Stimulated activated CD8-positive, alpha-beta memory T cell treated with anti-CD3 and anti-CD28 coated beads, Interleukin-7, amount 100 ng/mL, for 4 hours (primary cell): Measurements from ENCODE around the gene ADAM12.

Experiments
- DNase-seq, 2 donors: peaks; one replicate each; pipeline ENCODE4 v3.0.0-alpha.2; 2020; ENCODE audit warnings: low read depth in 2 of 2

Gene ADAM12

GRCh38 chr10:126235091-126235978, 152.9 kb downstream of the ADAM12 start:
- no peak for DNase-seq

- DNase-seq, result no peak
These were observed 153.6 kb downstream of the ADAM12 start for GRCh38 chr10:126234630-126235029.

- no peak for DNase-seq
These were observed 154.8 kb downstream of the ADAM12 start for GRCh38 chr10:126233182-126234148.

DNA sequence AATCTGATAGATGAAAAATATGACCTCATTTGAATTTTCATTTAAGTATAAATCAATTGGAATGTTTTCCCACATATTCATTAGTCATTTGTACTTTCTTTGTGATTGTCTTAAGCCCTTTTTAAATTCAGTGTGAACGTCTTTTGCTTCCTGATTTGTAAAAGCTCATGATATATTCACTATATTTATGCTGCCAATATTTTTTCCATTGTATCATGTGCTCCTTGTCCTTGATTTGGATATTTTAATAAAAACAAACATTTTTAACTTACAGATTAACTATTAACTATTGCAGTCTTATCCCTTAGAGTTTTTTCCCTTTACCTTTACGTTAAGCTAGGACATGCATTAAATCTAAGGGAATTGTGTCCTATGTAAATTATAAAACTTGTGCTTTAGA, 157.7 kb downstream of the ADAM12 start:
- no peak for DNase-seq

- no peak for DNase-seq
These were observed 158.6 kb downstream of the ADAM12 start for GRCh38 chr10:126229686-126230085.

DNA sequence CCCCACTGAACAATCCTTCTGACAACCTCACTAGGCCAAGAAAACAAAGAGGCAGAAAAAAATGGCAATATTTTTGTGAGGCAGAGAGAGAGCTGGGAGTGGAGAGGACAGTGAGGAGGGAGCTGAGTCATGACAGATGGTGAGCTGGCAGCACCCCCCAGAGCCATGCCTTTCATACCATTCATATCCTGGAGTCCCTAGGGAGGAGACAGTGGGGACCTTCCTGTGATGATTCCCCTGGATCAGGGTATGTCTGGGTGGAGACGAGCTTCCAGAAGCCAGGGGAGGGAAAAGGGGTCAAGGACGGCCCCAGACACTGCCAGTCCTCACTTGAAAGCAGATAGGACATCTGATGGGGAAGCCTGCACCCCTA, 160.5 kb downstream of the ADAM12 start:
- no peak for DNase-seq

DNA sequence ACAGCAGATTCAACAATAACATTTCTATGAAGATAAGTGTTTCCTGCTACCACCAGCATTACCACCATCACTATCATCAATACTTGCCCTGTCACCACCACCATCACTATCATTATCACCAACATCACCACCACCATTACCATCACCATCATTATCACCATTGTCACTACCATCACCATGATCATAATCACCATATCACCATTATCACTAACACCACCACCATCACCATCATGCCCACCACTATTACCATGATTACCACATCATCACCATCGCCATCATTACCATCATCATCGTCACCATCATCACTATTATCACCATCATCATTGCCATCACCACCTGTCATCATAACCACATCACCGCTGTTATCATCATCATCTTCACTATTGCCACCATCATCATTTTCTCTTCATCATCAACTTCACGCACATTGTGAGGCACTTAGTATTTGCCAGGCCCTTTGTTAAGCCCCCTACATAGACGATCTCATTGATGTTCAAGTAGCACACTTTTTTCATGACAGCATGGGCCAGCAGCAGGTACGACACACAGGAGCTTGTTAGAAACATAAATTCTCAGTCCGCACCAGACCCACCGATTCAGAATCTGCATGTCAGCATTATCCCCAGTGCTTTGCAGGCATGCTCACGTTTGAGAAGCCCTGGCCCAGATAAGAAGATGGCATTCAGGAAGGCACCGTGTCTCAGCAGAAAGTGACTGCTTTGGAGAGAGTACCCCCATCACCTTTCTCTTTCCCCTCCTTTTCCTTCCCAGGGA, 161.1 kb downstream of the ADAM12 start:
- DNase-seq, result no peak

- no peak for DNase-seq
These were observed 162.1 kb downstream of the ADAM12 start for GRCh38 chr10:126226205-126226604.

DNA sequence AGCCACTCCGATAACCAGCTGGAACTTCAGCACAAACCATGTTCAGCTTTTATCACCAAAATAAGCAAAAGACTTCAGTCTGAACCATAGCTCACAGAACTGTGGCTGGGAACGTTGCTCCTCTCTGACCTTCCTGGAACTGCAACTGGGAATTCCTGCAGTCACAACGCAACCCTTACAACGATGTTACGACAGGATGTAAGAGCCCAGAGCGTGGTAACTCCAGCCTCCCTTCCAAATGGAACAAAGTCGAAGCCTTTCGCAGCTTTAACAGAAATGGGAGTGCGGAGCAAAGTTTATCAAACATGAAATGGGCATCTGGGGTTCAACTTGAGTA, 162.6 kb downstream of the ADAM12 start:
- no peak for DNase-seq

DNA sequence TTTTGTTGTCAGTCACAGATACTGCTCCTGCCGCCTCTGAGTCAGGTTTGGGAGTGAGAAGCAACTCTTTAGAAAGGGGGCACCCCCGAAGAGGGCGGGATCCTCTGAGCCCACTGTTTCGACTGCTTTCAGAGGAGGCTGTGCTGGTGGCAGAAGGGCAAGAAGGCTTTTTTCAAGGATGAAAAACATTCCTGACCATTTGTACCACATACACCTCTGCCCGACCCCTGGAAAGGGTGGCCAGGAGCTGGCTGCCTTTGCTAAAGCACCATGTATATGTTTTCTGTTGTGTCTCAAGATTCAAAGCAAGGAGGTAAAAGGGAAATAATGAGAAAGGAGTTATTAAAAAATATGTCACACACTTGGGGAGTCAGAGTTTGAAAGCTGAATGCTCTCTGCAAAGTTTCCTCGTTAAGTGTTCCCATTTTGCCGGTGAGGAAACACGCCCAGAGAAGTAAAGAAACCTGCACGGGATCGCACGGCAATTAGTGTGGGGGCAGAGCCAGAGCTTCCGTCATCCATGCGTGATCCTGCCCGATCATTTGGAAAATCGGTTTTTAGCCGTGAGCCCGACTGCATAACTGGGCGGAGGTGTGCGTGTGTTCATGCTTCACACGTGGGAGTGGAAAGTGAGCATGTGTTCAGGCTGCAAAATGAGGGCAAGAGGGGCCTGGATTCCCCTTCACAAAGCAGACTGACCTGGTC, 163.2 kb downstream of the ADAM12 start:
- DNase-seq, result no peak

DNA sequence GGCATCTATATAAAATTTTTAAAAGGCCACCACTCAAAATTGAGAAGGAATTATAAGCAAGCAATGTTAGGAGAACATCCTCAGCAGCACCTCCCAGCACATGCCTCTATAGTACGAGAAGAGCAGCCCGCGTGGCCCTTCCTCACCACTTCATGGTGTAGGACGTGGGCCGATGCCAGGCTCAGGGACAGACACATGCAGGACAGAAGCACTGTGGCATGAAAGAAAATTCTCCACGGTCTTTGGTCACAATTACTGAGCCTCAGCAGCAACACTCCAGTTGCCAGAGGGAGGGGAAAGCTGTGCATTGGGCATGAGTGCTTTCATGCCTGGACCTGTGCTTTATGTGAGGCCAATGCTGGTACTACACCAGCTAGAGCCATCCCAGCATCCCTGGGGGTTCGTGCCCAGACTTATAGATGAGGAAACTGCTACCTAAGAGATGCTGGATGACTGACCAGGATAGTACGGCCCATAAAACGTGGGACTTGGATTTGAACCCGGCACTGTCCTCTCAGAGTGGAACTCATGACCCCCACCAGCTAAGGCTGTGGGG, 164.7 kb downstream of the ADAM12 start:
- no peak for DNase-seq

- no peak for DNase-seq
These were observed 165.4 kb downstream of the ADAM12 start for GRCh38 chr10:126222736-126223511.

GRCh38 chr10:126221874-126222273, 166.4 kb downstream of the ADAM12 start:
- no peak for DNase-seq

GRCh38 chr10:126218778-126219649, 169.3 kb downstream of the ADAM12 start:
- DNase-seq, result no peak

DNA sequence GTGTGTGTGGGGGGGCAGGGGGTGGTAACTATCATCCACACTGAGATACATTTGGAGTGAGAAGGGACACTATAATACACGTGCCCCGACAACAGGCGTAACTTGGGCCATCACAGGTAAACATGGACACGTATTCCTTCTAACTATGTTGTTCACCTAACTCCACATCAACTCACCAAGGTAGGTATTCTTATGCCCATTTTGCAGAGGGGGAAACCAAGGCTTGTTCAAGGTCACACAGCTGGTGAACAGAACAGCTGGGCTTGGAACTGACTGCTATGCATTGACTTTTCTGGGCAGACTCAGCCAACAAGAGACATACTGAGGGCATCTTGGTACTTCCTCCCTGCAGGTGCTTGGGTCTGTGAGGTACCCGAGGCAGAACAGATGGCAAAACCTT, 170.1 kb downstream of the ADAM12 start:
- no peak for DNase-seq

- DNase-seq, result no peak
These were observed 171.7 kb downstream of the ADAM12 start for GRCh38 chr10:126216632-126216961.

- no peak for DNase-seq
These were observed 172.3 kb downstream of the ADAM12 start for GRCh38 chr10:126215746-126216631.

- DNase-seq, result no peak
These were observed 173.6 kb downstream of the ADAM12 start for GRCh38 chr10:126214679-126215078.
